H1 (cell line): Measurements from ENCODE around the gene TCERG1L. TPM values are rescaled to one million over a fixed set of nuclear protein-coding genes. Genes with fewer than 3 reads are reported as not detected.

ENCODE experiments used
- CTCF ChIA-PET: fragments of 300-600 bp; sonication (Branson Sonifier 250); formaldehyde crosslinking; loops from one replicate; lab custom pipeline; 2021; ENCODE audit not compliant: partially characterized antibody; lab: Charles Lee
- POLR2A ChIA-PET: fragments of 300-600 bp; sonication (Branson Sonifier 250); formaldehyde crosslinking; loops from one replicate; lab custom pipeline; 2021; ENCODE audit warnings: inconsistent platforms; ENCODE audit not compliant: partially characterized antibody; lab: Charles Lee
- DNase-seq, 2 experiments: peaks; one replicate each; pipeline versions ENCODE4 v3.0.0 to v3.0.0-alpha.2; 2010 to 2022; ENCODE audit warnings: low spot score in 2 of 2, low read depth in 1 of 2, mixed read lengths in 1 of 2
- FAIRE-seq: peaks from 2 replicates; lab custom pipeline; 2011; peaks lifted over from hg19 to GRCh38; lab: Jason Lieb, UNC
- H2AFZ ChIP-seq: 2 replicates; pipeline ENCODE4 v1.8.1; 2012; ENCODE audit warnings: low read length, inconsistent platforms
- H2AK5ac ChIP-seq: 2 replicates; pipeline ENCODE4 v1.6.1; 2013; ENCODE audit warnings: low read depth, low read length
- H2BK120ac ChIP-seq: replicated peaks from 2 replicates; pipeline ENCODE3; 2013; ENCODE audit warnings: low read depth, low read length, inconsistent platforms
- H2BK12ac ChIP-seq: 2 replicates; pipeline ENCODE4 v1.6.1; 2013; ENCODE audit warnings: low read depth, low read length
- H2BK15ac ChIP-seq: 2 replicates; pipeline ENCODE4 v1.6.1; 2013; ENCODE audit warnings: low read length
- H2BK20ac ChIP-seq: 2 replicates; pipeline ENCODE4 v1.6.1; 2013; ENCODE audit warnings: low read length
- H2BK5ac ChIP-seq: 2 replicates; pipeline ENCODE4 v1.6.1; 2013; ENCODE audit warnings: low read depth, low read length
- H3K14ac ChIP-seq: 2 replicates; pipeline ENCODE4 v1.6.1; 2013; ENCODE audit warnings: inconsistent platforms; ENCODE audit not compliant: insufficient read length
- H3K18ac ChIP-seq: 2 replicates; pipeline ENCODE4 v1.6.1; 2013; ENCODE audit warnings: low read length; ENCODE audit errors: extremely low read depth
- H3K23ac ChIP-seq: 2 replicates; pipeline ENCODE4 v1.6.1; 2013; ENCODE audit warnings: inconsistent platforms; ENCODE audit not compliant: insufficient read length
- H3K23me2 ChIP-seq: 2 replicates; pipeline ENCODE4 v1.6.1; 2013; ENCODE audit warnings: low read depth, low read length
- H3K27ac ChIP-seq: 2 replicates; pipeline ENCODE4 v1.6.1; 2011; ENCODE audit warnings: low read depth, low read length, inconsistent platforms
- H3K27me3 ChIP-seq, 4 experiments: replicated peaks in 1 of 4; 1 replicate in 1 of 4; 2 replicates in 3 of 4; pipeline versions ENCODE4 v1.6.1 to v1.8.1; 2011 to 2013; ENCODE audit warnings: low read length in 3 of 4, mild to moderate bottlenecking in 3 of 4, inconsistent platforms in 2 of 4, mixed read lengths in 2 of 4, moderate library complexity in 1 of 4; ENCODE audit not compliant: control insufficient read depth in 3 of 4, insufficient read depth in 3 of 4; ENCODE audit errors: extremely low read depth in 1 of 4
- H3K36me3 ChIP-seq, 4 experiments: 2 replicates each; pipeline versions ENCODE4 v1.6.1 to v1.8.1; 2011 to 2013; ENCODE audit warnings: mild to moderate bottlenecking in 4 of 4, low read length in 3 of 4, moderate library complexity in 2 of 4, control low read depth in 1 of 4, inconsistent platforms in 1 of 4; ENCODE audit not compliant: insufficient read depth in 4 of 4, control insufficient read depth in 2 of 4
- H3K4ac ChIP-seq: replicated peaks from 2 replicates; pipeline ENCODE3; 2013; ENCODE audit warnings: low read length, low read depth, mixed read lengths, inconsistent platforms; ENCODE audit not compliant: insufficient read length
- H3K4me1 ChIP-seq, 4 experiments: replicated peaks in 1 of 4; 1 replicate in 1 of 4; 2 replicates in 3 of 4; pipeline versions ENCODE4 v1.6.1 to v1.8.1; 2011 to 2013; ENCODE audit warnings: low read length in 3 of 4, inconsistent platforms in 2 of 4, mixed read lengths in 1 of 4; ENCODE audit not compliant: insufficient read depth in 4 of 4, control insufficient read depth in 3 of 4
- H3K4me2 ChIP-seq, 2 experiments: 2 replicates each; pipeline versions ENCODE4 v1.6.1 to v1.8.1; 2011 to 2013; ENCODE audit warnings: low read depth in 2 of 2, low read length in 2 of 2, control low read depth in 1 of 2, inconsistent platforms in 1 of 2, mild to moderate bottlenecking in 1 of 2; ENCODE audit not compliant: insufficient read depth in 1 of 2
- H3K4me3 ChIP-seq, 4 experiments: fragments of 200-600, 300-600 bp in 1 of 4; sonication (generic), shearing (Covaris generic), sonication (Bioruptor Twin) in 1 of 4; 2 replicates each; pipeline versions ENCODE4 v1.5.1 to v1.8.1; 2011 to 2016; ENCODE audit warnings: low read length in 4 of 4, low read depth in 3 of 4, control low read depth in 2 of 4, inconsistent platforms in 2 of 4, mild to moderate bottlenecking in 2 of 4, mixed read lengths in 1 of 4, moderate library complexity in 1 of 4; ENCODE audit not compliant: insufficient read depth in 2 of 4; ENCODE audit errors: extremely low read depth in 1 of 4
- H3K56ac ChIP-seq: replicated peaks from 2 replicates; pipeline ENCODE3; 2013; ENCODE audit warnings: low read depth, mild to moderate bottlenecking, mixed read lengths, low read length, inconsistent platforms; ENCODE audit not compliant: insufficient read length
- H3K79me1 ChIP-seq: 2 replicates; pipeline ENCODE4 v1.6.1; 2013; ENCODE audit warnings: low read depth, low read length, control low read depth
- H3K79me2 ChIP-seq, 2 experiments: 2 replicates each; pipeline versions ENCODE4 v1.6.1 to v1.8.1; 2012 to 2013; ENCODE audit warnings: low read length in 2 of 2, mild to moderate bottlenecking in 2 of 2, inconsistent platforms in 1 of 2; ENCODE audit not compliant: insufficient read depth in 2 of 2, control insufficient read depth in 1 of 2
- H3K9ac ChIP-seq, 4 experiments: replicated peaks in 1 of 4; 1 replicate in 1 of 4; 2 replicates in 3 of 4; pipeline versions ENCODE4 v1.6.1 to v1.8.1; 2011 to 2013; ENCODE audit warnings: low read depth in 3 of 4, low read length in 3 of 4, control low read depth in 2 of 4, mild to moderate bottlenecking in 2 of 4, moderate library complexity in 2 of 4, inconsistent platforms in 1 of 4; ENCODE audit errors: extremely low read depth in 1 of 4
- H3K9me3 ChIP-seq, 2 experiments: 2 replicates each; pipeline versions ENCODE4 v1.6.1 to v1.8.1; 2012 to 2013; ENCODE audit warnings: mild to moderate bottlenecking in 2 of 2, moderate library complexity in 2 of 2, control low read depth in 1 of 2, inconsistent platforms in 1 of 2, low read depth in 1 of 2, low read length in 1 of 2, mixed read lengths in 1 of 2; ENCODE audit not compliant: insufficient read depth in 2 of 2
- H4K20me1 ChIP-seq, 2 experiments: replicated peaks in 1 of 2; 2 replicates each; pipeline versions ENCODE3 to v1.8.1; 2011 to 2013; ENCODE audit warnings: inconsistent platforms in 2 of 2, low read length in 2 of 2, mild to moderate bottlenecking in 1 of 2; ENCODE audit not compliant: insufficient read depth in 2 of 2, control insufficient read depth in 1 of 2
- H4K5ac ChIP-seq: 2 replicates; pipeline ENCODE4 v1.6.1; 2013; ENCODE audit warnings: low read length, low read depth, mixed read lengths, inconsistent platforms; ENCODE audit not compliant: insufficient read length
- H4K8ac ChIP-seq: 2 replicates; pipeline ENCODE4 v1.8.0; 2013; ENCODE audit warnings: mild to moderate bottlenecking, moderate library complexity, low read length, inconsistent platforms; ENCODE audit not compliant: insufficient read depth; ENCODE audit errors: extremely low read depth
- H4K91ac ChIP-seq: replicated peaks from 2 replicates; pipeline ENCODE3; 2013; ENCODE audit warnings: low read length, mixed read lengths, inconsistent platforms; ENCODE audit not compliant: insufficient read length
- BACH1 ChIP-seq: IDR thresholded peaks from 2 replicates; pipeline ENCODE4 v1.6.1; 2012; ENCODE audit warnings: low read length, improper control_type of control experiment
- CEBPB ChIP-seq: IDR thresholded peaks from 2 replicates; pipeline ENCODE4 v1.6.1; 2012; ENCODE audit warnings: low read depth, low read length
- CHD2 ChIP-seq: IDR thresholded peaks from 2 replicates; pipeline ENCODE4 v1.6.1; 2012; ENCODE audit warnings: low read length, improper control_type of control experiment
- CREB1 ChIP-seq: IDR thresholded peaks from 2 replicates; pipeline ENCODE4 v1.6.1; 2012; ENCODE audit warnings: inconsistent platforms
- CTCF ChIP-seq, 3 experiments: IDR thresholded peaks; 1 replicate in 2 of 3; 2 replicates in 1 of 3; pipeline versions ENCODE4 v1.5.1 to v1.6.1; 2011; ENCODE audit warnings: low read length in 3 of 3, mild to moderate bottlenecking in 3 of 3, inconsistent platforms in 2 of 3, low read depth in 1 of 3, moderate library complexity in 1 of 3; ENCODE audit not compliant: insufficient read depth in 1 of 3; ENCODE audit errors: control extremely low read depth in 1 of 3
- GTF2F1 ChIP-seq: IDR thresholded peaks from 2 replicates; pipeline ENCODE4 v1.6.1; 2012; ENCODE audit warnings: low read depth, low read length, improper control_type of control experiment, borderline replicate concordance
- KDM4A ChIP-seq: IDR thresholded peaks from one replicate; pipeline ENCODE4 v1.7.1; 2012; ENCODE audit warnings: low read depth, mild to moderate bottlenecking, moderate library complexity, low read length, inconsistent platforms; ENCODE audit not compliant: severe bottlenecking
- MAFK ChIP-seq: IDR thresholded peaks from 2 replicates; pipeline ENCODE4 v1.6.1; 2012; ENCODE audit warnings: low read depth, mild to moderate bottlenecking, improper control_type of control experiment, low read length
- NRF1 ChIP-seq: IDR thresholded peaks from 2 replicates; pipeline ENCODE4 v1.6.1; 2011; ENCODE audit warnings: mild to moderate bottlenecking, low read depth, low read length, improper control_type of control experiment
- POU5F1 ChIP-seq: IDR thresholded peaks from 2 replicates; pipeline ENCODE4 v1.6.1; 2011; ENCODE audit warnings: low read depth, mild to moderate bottlenecking, low read length, moderate library complexity
- SP2 ChIP-seq: IDR thresholded peaks from 2 replicates; pipeline ENCODE4 v1.6.1; 2012; ENCODE audit warnings: mild to moderate bottlenecking, low read length, inconsistent platforms
- SP4 ChIP-seq: IDR thresholded peaks from 2 replicates; pipeline ENCODE4 v1.6.1; 2012; ENCODE audit warnings: low read length, inconsistent platforms
- WGBS, 2 experiments: shearing (Covaris generic) in 1 of 2; methylation state at CpG; one replicate each; pipeline versions ENCODE4 v1.1.6 to v1.1.7; 2013 to 2015; ENCODE audit warnings: low lambda C conversion rate in 2 of 2, mixed read lengths in 2 of 2, inconsistent platforms in 1 of 2, low coverage in 1 of 2, missing lambda C conversion rate in 1 of 2; ENCODE audit not compliant: insufficient replicate concordance in 2 of 2, insufficient coverage in 1 of 2, insufficient read length in 1 of 2; ENCODE audit errors: extremely low coverage in 1 of 2, missing lambda C conversion rate in 1 of 2; 5-methylcytosine and 5-hydroxymethylcytosine counted together
- polyA plus RNA-seq, 7 experiments: library from polyadenylated mRNA; depleted of rRNA in 3 of 7; stranded (reverse) in 5 of 7; unstranded in 2 of 7; fragments of >200 nt in 5 of 7; fragments of 200-250 nt in 2 of 7; gene quantifications; 1 replicate in 5 of 7; 2 replicates in 1 of 7; 4 replicates in 1 of 7; pipeline versions ENCODE4 v1.2.1 to v1.2.3, GENCODE V29; 2011 to 2013; ENCODE audit warnings: missing spikeins in 2 of 7, mixed read lengths in 2 of 7
- total RNA-seq: library from RNA; stranded (reverse); fragmentation: NEBNext Ultra II Directional; extraction: Animal tissue kit (Norgen Biotek cat#: 25700); gene quantifications from 2 replicates; pipeline ENCODE4 v1.2.1, GENCODE V29; 2021
- TF ChIP-seq, protein P1 (sequence below): IDR thresholded peaks from 2 replicates; pipeline ENCODE4 v1.6.1; 2011; ENCODE audit warnings: low read depth, mild to moderate bottlenecking, low read length; ENCODE audit not compliant: insufficient read depth

Gene TCERG1L
- total and polyA plus RNA-seq, 2 of the 8 experiments (the other 6 are each of a cell fraction or from before 2014, with no cell fraction given) = 3.9 to 6.9 TPM

- 91% methylated on average over 7 of the region's 7 CpGs; no CpG with 5 or more reads in 1 of the 2 experiments for WGBS, 2 experiments
- H4K5ac ChIP-seq = no peak overlapping the region
- CTCF ChIA-PET = interaction anchor here (1.1 to 1.9 kb wide), 2 partner anchors 11 to 56 kb away, joined by 3 to 4 read pairs; no protein-coding TSS in a partner anchor
- no peak overlapping the region for H2AFZ ChIP-seq
- H4K20me1 ChIP-seq = no peaks in the 10 kb centered on the region
- H3K79me2 ChIP-seq = no peaks in the 10 kb centered on the region
- H3K9ac ChIP-seq = no peak overlapping the region
- H2AK5ac ChIP-seq = no peak overlapping the region
- no peak overlapping the region for H3K4ac ChIP-seq
- no peak overlapping the region for H3K27ac ChIP-seq
- POLR2A ChIA-PET = no interaction called here
- H4K8ac ChIP-seq = no peak overlapping the region
- H3K23ac ChIP-seq = no peak overlapping the region
- peaks cover 0 to 3% (median 0%) of the 10 kb centered on the region in 4 experiments; a peak in 1 of 7 replicates for H3K4me1 ChIP-seq
- no peak overlapping the region for H3K18ac ChIP-seq
- no peak overlapping the region for H2BK20ac ChIP-seq
- no peak overlapping the region for H2BK12ac ChIP-seq
- H2BK15ac ChIP-seq = no peak overlapping the region
- no peak overlapping the region for H2BK5ac ChIP-seq
- FAIRE-seq (no peak), DNase-seq (no peak)
- no peak overlapping the region for H3K4me2 ChIP-seq
- no peaks in the 10 kb centered on the region for H3K36me3 ChIP-seq
- no peaks in the 10 kb centered on the region for H3K27me3 ChIP-seq
- no peak overlapping the region for H2BK120ac ChIP-seq
- H4K91ac ChIP-seq = no peak overlapping the region
- no peak overlapping the region for H3K4me3 ChIP-seq
- no peak overlapping the region for H3K56ac ChIP-seq
- no peaks in the 10 kb centered on the region for H3K79me1 ChIP-seq
- H3K14ac ChIP-seq = no peak overlapping the region
- H3K23me2 ChIP-seq = no peaks in the 10 kb centered on the region
- H3K9me3 ChIP-seq = no peaks in the 10 kb centered on the region
- TF ChIP-seq POU5F1 (no peak), KDM4A (no peak), SP2 (no peak), CREB1 (no peak), CEBPB (no peak), NRF1 (no peak), GTF2F1 (no peak), MAFK (no peak), CHD2 (no peak), CTCF (IDR thresholded peaks at IDR 0.05; ENCODE audit: control extremely low read depth in 1 of 3, insufficient read depth in 1 of 3, low read depth in 1 of 3, low read length in 3 of 3) (no peak), BACH1 (no peak), SP4 (no peak)
- TF ChIP-seq, protein P1, sequence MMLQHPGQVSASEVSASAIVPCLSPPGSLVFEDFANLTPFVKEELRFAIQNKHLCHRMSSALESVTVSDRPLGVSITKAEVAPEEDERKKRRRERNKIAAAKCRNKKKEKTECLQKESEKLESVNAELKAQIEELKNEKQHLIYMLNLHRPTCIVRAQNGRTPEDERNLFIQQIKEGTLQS = no peak
Observed at GRCh38 chr10:131198843-131199242, 112.7 kb downstream of the TCERG1L start.
